NCI-H2227 treated with DMSO at 0.1 percent for 48 hours (cell line): ENCODE results near the gene MYH4.

Source experiments
- DNase-seq: peaks from one replicate; lab custom pipeline; 2025; lab: John Stamatoyannopoulos, UW

Gene MYH4

GRCh38 chr17:10469459-10469858, at the start of gene MYH4:
Gene MYH4, minus strand, starts transcription at chr17:10469559. Its CDS starts 2,814 bp downstream, at chr17:10466745.
- no peak for DNase-seq

GRCh38 chr17:10518271-10519037, 49.1 kb upstream of the MYH4 start, which contains the start of gene MYH1:
Gene MYH1, minus strand, starts transcription at chr17:10518542. Its CDS starts 1,900 bp downstream, at chr17:10516642.
- no peak for DNase-seq

GRCh38 chr17:10516638-10517037, 47.3 kb upstream of the MYH4 start:
- DNase-seq, result no peak

- DNase-seq, result no peak
These were observed 46.7 kb upstream of the MYH4 start for GRCh38 chr17:10516065-10516464.

GRCh38 chr17:10513299-10514067, 44.1 kb upstream of the MYH4 start:
- DNase-seq, result no peak

GRCh38 chr17:10512856-10513255, 43.5 kb upstream of the MYH4 start:
- no peak for DNase-seq

GRCh38 chr17:10499950-10500349, 30.6 kb upstream of the MYH4 start:
- DNase-seq, result no peak

GRCh38 chr17:10492004-10492403, 22.6 kb upstream of the MYH4 start:
- DNase-seq, result no peak

- DNase-seq, result no peak
These were observed 12.9 kb upstream of the MYH4 start for GRCh38 chr17:10482252-10482651.

GRCh38 chr17:10477701-10478100, 8.3 kb upstream of the MYH4 start:
- DNase-seq, result no peak

GRCh38 chr17:10474536-10474935, 5.2 kb upstream of the MYH4 start:
- DNase-seq, result no peak

- no peak for DNase-seq
These were observed 2.5 kb upstream of the MYH4 start for GRCh38 chr17:10471858-10472257.

GRCh38 chr17:10463402-10463801, 6.0 kb downstream of the MYH4 start:
- no peak for DNase-seq

- DNase-seq, result no peak
These were observed 9.3 kb downstream of the MYH4 start for GRCh38 chr17:10460062-10460461.

GRCh38 chr17:10458701-10459100, 10.7 kb downstream of the MYH4 start:
- DNase-seq, result no peak

- DNase-seq, result no peak
These were observed 11.4 kb downstream of the MYH4 start for GRCh38 chr17:10457952-10458351.

- DNase-seq, result no peak
These were observed 22.1 kb downstream of the MYH4 start for GRCh38 chr17:10447026-10447931.

- DNase-seq, result no peak
These were observed 29.5 kb downstream of the MYH4 start for GRCh38 chr17:10439816-10440215.

GRCh38 chr17:10435096-10435495, 34.3 kb downstream of the MYH4 start:
- no peak for DNase-seq

- DNase-seq, result no peak
These were observed 39.8 kb downstream of the MYH4 start for GRCh38 chr17:10429421-10430045.

- no peak for DNase-seq
These were observed 40.6 kb downstream of the MYH4 start for GRCh38 chr17:10428781-10429180.
